H9 (cell line): ENCODE results near the gene TADA1. TPM values are rescaled to one million over a fixed set of nuclear protein-coding genes. Genes with fewer than 3 reads are reported as not detected.

Experiments
- DNase-seq: peaks from one replicate; pipeline ENCODE4 v3.0.0-alpha.2; 2017
- H2AFZ ChIP-seq: one replicate; pipeline ENCODE4 v1.6.1; 2013; ENCODE audit warnings: mild to moderate bottlenecking, low read length, control low read depth, moderate library complexity
- H2AK5ac ChIP-seq: 2 replicates; pipeline ENCODE4 v1.6.1; 2013; ENCODE audit warnings: low read length, control low read depth, mixed read lengths; ENCODE audit not compliant: insufficient read length
- H2BK120ac ChIP-seq: one replicate; pipeline ENCODE4 v1.6.1; 2013; ENCODE audit warnings: low read depth, mild to moderate bottlenecking, low read length, control low read depth, inconsistent platforms; ENCODE audit not compliant: poor library complexity, severe bottlenecking
- H2BK12ac ChIP-seq: 2 replicates; pipeline ENCODE4 v1.6.1; 2013; ENCODE audit warnings: low read length, control low read depth, mixed read lengths, low read depth; ENCODE audit not compliant: insufficient read length
- H2BK15ac ChIP-seq: 2 replicates; pipeline ENCODE4 v1.6.1; 2013; ENCODE audit warnings: low read depth, low read length, control low read depth
- H2BK20ac ChIP-seq: one replicate; pipeline ENCODE4 v1.6.1; 2013; ENCODE audit warnings: low read depth, mild to moderate bottlenecking, low read length, control low read depth, inconsistent platforms; ENCODE audit not compliant: poor library complexity, severe bottlenecking
- H2BK5ac ChIP-seq: 2 replicates; pipeline ENCODE4 v1.6.1; 2013; ENCODE audit warnings: low read length, control low read depth, mixed read lengths; ENCODE audit not compliant: insufficient read length
- H3K14ac ChIP-seq: 2 replicates; pipeline ENCODE4 v1.6.1; 2013; ENCODE audit warnings: low read length, control low read depth; ENCODE audit not compliant: insufficient read depth
- H3K18ac ChIP-seq: 2 replicates; pipeline ENCODE4 v1.6.1; 2013; ENCODE audit warnings: low read depth, mild to moderate bottlenecking, mixed read lengths, low read length, control low read depth; ENCODE audit not compliant: insufficient read length
- H3K23ac ChIP-seq: 2 replicates; pipeline ENCODE4 v1.6.1; 2013; ENCODE audit warnings: low read length, control low read depth, mixed read lengths, low read depth; ENCODE audit not compliant: insufficient read length
- H3K23me2 ChIP-seq: 2 replicates; pipeline ENCODE4 v1.6.1; 2013; ENCODE audit warnings: low read depth, mild to moderate bottlenecking, mixed read lengths, low read length, control low read depth; ENCODE audit not compliant: insufficient read length, poor library complexity, severe bottlenecking
- H3K27ac ChIP-seq: 2 replicates; pipeline ENCODE4 v1.5.1; 2013; ENCODE audit warnings: low read length, control low read depth, mixed read lengths, low read depth; ENCODE audit not compliant: insufficient read length
- H3K27me3 ChIP-seq: 2 replicates; pipeline ENCODE4 v1.6.1; 2013; ENCODE audit warnings: low read length, control low read depth, inconsistent platforms; ENCODE audit not compliant: insufficient read depth
- H3K4ac ChIP-seq: 2 replicates; pipeline ENCODE4 v1.6.1; 2013; ENCODE audit warnings: low read depth, mild to moderate bottlenecking, control low read depth, inconsistent platforms, low read length, moderate library complexity
- H3K4me1 ChIP-seq: 2 replicates; pipeline ENCODE4 v1.6.1; 2013; ENCODE audit warnings: low read length, control low read depth, inconsistent platforms; ENCODE audit not compliant: insufficient read depth
- H3K4me2 ChIP-seq: 2 replicates; pipeline ENCODE4 v1.6.1; 2013; ENCODE audit warnings: low read length, control low read depth, mixed read lengths; ENCODE audit not compliant: insufficient read length, insufficient read depth
- H3K56ac ChIP-seq: 2 replicates; pipeline ENCODE4 v1.6.1; 2013; ENCODE audit warnings: low read depth, mild to moderate bottlenecking, mixed read lengths, low read length, control low read depth; ENCODE audit not compliant: insufficient read length
- H3K79me1 ChIP-seq: 2 replicates; pipeline ENCODE4 v1.6.1; 2013; ENCODE audit warnings: low read depth, mild to moderate bottlenecking, moderate library complexity, low read length, control low read depth, inconsistent platforms; ENCODE audit not compliant: insufficient read depth, poor library complexity, severe bottlenecking
- H3K79me2 ChIP-seq: 2 replicates; pipeline ENCODE4 v1.6.1; 2013; ENCODE audit warnings: low read length, control low read depth, inconsistent platforms; ENCODE audit not compliant: insufficient read depth
- H3K9ac ChIP-seq: 2 replicates; pipeline ENCODE4 v1.6.1; 2013; ENCODE audit warnings: low read length, control low read depth, mixed read lengths; ENCODE audit not compliant: insufficient read length; ENCODE audit errors: extremely low read depth
- H3K9me3 ChIP-seq: one replicate; pipeline ENCODE4 v1.6.1; 2013; ENCODE audit warnings: low read depth, low read length, inconsistent platforms; ENCODE audit not compliant: control insufficient read depth
- H3T11ph ChIP-seq: one replicate; pipeline ENCODE4 v1.6.1; 2013; ENCODE audit warnings: mild to moderate bottlenecking, low read length, control low read depth, inconsistent platforms
- H4K20me1 ChIP-seq: one replicate; pipeline ENCODE4 v1.6.1; 2013; ENCODE audit not compliant: control insufficient read depth, insufficient read length, insufficient read depth
- H4K5ac ChIP-seq: 2 replicates; pipeline ENCODE4 v1.6.1; 2013; ENCODE audit warnings: low read depth, mild to moderate bottlenecking, mixed read lengths, low read length, control low read depth; ENCODE audit not compliant: insufficient read length
- H4K8ac ChIP-seq: replicated peaks from 2 replicates; pipeline ENCODE4 v1.6.1; 2013; ENCODE audit warnings: low read length, control low read depth, mixed read lengths, low read depth; ENCODE audit not compliant: insufficient read length
- H4K91ac ChIP-seq: 2 replicates; pipeline ENCODE4 v1.6.1; 2013; ENCODE audit warnings: low read depth, mild to moderate bottlenecking, moderate library complexity, mixed read lengths, low read length, control low read depth; ENCODE audit not compliant: insufficient read length
- H3K27ac Mint-ChIP-seq, 3 experiments: 2 replicates in 2 of 3; 3 replicates in 1 of 3; pipeline ENCODE4 v1.8.0; 2020 to 2021; ENCODE audit warnings: mixed read lengths in 3 of 3, mild to moderate bottlenecking in 1 of 3, moderate library complexity in 1 of 3
- H3K27me3 Mint-ChIP-seq: 2 replicates; pipeline ENCODE4 v1.8.0; 2021; ENCODE audit warnings: low read depth, mild to moderate bottlenecking, moderate library complexity, mixed read lengths
- H3K36me3 Mint-ChIP-seq, 3 experiments: 2 replicates in 2 of 3; 3 replicates in 1 of 3; pipeline ENCODE4 v1.8.0; 2020 to 2021; ENCODE audit warnings: low read depth in 3 of 3, mixed read lengths in 3 of 3; ENCODE audit not compliant: insufficient read depth in 1 of 3
- H3K4me1 Mint-ChIP-seq, 2 experiments: 2 replicates each; pipeline ENCODE4 v1.8.0; 2020; ENCODE audit warnings: mixed read lengths in 2 of 2
- H3K4me3 Mint-ChIP-seq, 2 experiments: 2 replicates in 1 of 2; 3 replicates in 1 of 2; pipeline ENCODE4 v1.8.0; 2020 to 2021; ENCODE audit warnings: mild to moderate bottlenecking in 2 of 2, mixed read lengths in 2 of 2, moderate library complexity in 1 of 2
- H3K9me3 Mint-ChIP-seq, 2 experiments: 2 replicates in 1 of 2; 3 replicates in 1 of 2; pipeline ENCODE4 v1.8.0; 2020; ENCODE audit warnings: mild to moderate bottlenecking in 2 of 2, mixed read lengths in 2 of 2, moderate library complexity in 1 of 2
- CTCF ChIP-seq: fragments of 200-600 bp; sonication (generic); conservative IDR thresholded peaks from 3 replicates; pipeline ENCODE4 v1.8.0; 2021; ENCODE audit warnings: antibody characterized with exemption, mild to moderate bottlenecking
- WGBS: extraction: QIAGEN DNeasy Blood & Tissue Kit; methylation state at CpG from one replicate; pipeline ENCODE4 v1.1.7; 2013; ENCODE audit warnings: missing lambda C conversion rate, low lambda C conversion rate, mixed read lengths; ENCODE audit not compliant: insufficient read length; ENCODE audit errors: extremely low coverage; 5-methylcytosine and 5-hydroxymethylcytosine counted together
- total RNA-seq: library from RNA; stranded (reverse); gene quantifications from 2 replicates; pipeline ENCODE4 v1.2.1, GENCODE V29; 2021

TADA1 gene
- total RNA-seq, 1 experiment from 2014 or later, result 20.7 TPM

GRCh38 chr1:166907051-166907450, 31.0 kb upstream of the TADA1 start:
- Histone ChIP-seq H3K79me1 (no peaks in the 10 kb centered on the region), H4K5ac (no peak overlapping the region), H3K4me2 (no peak overlapping the region), H3K27me3 (no peaks in the 10 kb centered on the region), H3T11ph (no peak overlapping the region), H2BK15ac (no peak overlapping the region), H3K79me2 (no peaks in the 10 kb centered on the region), H3K27ac (no peak overlapping the region), H3K4me1 (no peaks in the 10 kb centered on the region), H4K20me1 (no peaks in the 10 kb centered on the region), H2AFZ (no peak overlapping the region), H2BK12ac (no peak overlapping the region), H3K56ac (no peak overlapping the region), H2BK120ac (no peak overlapping the region), H4K91ac (no peak overlapping the region), H3K4ac (no peak overlapping the region), H3K18ac (no peak overlapping the region), H2BK5ac (no peak overlapping the region), H3K9ac (no peak overlapping the region), H3K23ac (no peak overlapping the region), H3K9me3 (peaks cover 4% of the 10 kb centered on the region), H2BK20ac (no peak overlapping the region), H4K8ac (no peak overlapping the region), H3K14ac (no peak overlapping the region), H3K23me2 (no peaks in the 10 kb centered on the region), H2AK5ac (no peak overlapping the region)
- WGBS, result no CpG with 5 or more reads among the region's 4 CpGs
- Mint-ChIP-seq H3K9me3 (peaks cover 16 to 17% of the 10 kb centered on the region in 2 experiments), H3K36me3 (peaks cover 6 to 14% (median 7%) of the 10 kb centered on the region in 3 experiments; a peak in 6 of 7 replicates), H3K27me3 (no peaks in the 10 kb centered on the region), H3K4me1 (no peaks in the 10 kb centered on the region), H3K27ac (no peak overlapping the region), H3K4me3 (no peak overlapping the region)
- no peak for TF ChIP-seq CTCF
- no peak for DNase-seq
